Activated effector memory CD4-positive, alpha-beta T cell treated with Interleukin-2 at 50 U/mL for 16 hours (primary cell): Measurements from ENCODE around the gene CASTOR2.
A peak's percentile ranks its signal among the peaks of the same experiment; 100 is the strongest.
"Not testable (repeated sequence)": the region's sequence is repeated elsewhere in the genome, so short reads cannot be mapped to it uniquely, and the experiment has no call there.

Experiments
- DNase-seq: peaks from one replicate; pipeline ENCODE4 v3.0.0-alpha.2; 2020

CASTOR2 gene

GRCh38 chr7:74964511-74965119, at the start of gene CASTOR2:
Gene CASTOR2, plus strand, starts transcription at chr7:74964705. Its CDS starts 281 bp downstream, at chr7:74964986.
- peak; percentile 77 for DNase-seq

DNA sequence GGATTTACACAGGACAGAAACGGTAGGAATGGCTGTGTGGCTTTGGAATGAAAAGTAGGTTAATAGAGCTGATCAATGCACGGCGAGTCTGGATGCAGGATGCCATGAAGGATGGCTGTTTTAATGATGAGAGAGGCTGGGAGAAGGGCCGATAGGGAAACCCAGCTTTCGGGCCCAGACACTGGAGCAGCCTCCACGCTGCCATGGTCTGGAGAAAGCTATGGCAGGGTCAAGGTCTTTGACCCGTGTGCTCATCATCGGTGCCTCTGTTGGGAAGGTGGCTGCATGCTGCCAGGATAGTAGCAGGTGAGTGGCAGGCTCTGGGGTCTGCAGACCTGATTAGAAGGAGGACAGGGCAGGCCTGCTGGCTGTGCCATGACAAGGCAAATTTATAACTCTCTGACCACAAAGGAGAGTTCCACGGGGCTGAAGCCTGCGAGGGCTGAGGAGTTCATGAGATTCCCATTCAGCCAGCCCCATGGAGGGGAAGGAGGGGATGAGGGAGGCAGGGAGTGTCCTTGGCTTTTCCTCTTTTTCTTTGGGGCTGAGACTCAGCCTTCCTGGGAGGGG, 42.1 kb upstream of the CASTOR2 start:
- not testable (repeated sequence) for DNase-seq

DNA sequence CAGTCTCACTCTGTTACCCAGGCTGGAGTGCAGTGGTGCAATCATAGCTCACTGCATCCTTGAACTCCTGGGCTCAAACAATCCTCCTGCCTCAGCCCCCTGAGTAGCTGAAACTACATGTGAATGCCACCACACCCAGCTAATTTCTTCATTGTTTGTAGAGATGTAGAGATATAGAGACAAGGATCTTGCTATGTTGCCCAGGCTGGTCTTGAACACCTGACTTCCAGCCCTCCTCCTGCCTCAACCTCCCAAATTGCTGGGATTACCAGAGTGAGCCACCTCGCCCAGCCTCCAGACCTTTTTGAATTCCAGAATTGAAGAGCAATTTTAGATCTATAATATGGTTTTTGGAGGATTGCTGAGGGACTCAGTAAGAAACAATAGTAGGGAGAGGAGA, 40.9 kb upstream of the CASTOR2 start:
- not testable (repeated sequence) for DNase-seq

GRCh38 chr7:74926968-74927367, 37.5 kb upstream of the CASTOR2 start:
- DNase-seq, result not testable (repeated sequence)

DNA sequence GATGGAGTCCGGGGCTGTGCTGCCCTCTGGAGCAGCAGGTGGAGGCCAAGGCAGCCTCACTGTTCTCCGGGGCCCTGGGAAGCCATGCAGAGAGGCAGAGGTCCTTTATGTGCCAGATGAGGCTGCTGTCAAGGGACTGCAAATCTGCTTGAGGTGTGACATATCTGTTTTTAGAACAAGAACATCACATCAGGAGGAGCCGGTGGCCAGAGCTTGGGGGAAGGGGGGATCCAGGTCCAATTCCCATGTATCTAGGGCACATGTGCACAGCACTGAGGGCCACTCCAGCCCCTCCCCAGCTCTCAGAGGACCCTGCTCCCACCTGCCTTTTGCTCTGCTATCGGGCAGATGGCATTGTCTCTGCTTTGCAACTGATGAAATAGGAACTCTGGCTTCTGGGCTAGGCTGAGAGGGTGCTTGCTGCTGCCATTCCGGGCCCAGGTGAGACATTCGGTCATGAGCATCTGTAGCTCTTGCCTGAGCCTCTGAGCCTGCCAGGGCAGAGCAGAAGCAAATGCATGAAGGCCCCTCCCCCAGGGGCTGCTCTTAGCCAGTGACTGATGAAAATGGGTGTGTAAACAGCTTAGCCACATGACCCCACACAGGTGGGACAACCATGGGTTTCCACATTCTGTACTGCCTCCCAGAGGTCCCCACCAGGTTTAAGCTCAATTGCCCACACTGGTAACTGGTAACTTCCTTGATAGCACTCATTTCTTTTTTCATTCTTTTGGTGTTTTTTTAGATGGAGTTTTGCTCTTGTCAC, 32.8 kb upstream of the CASTOR2 start:
- not testable (repeated sequence) for DNase-seq

- not testable (repeated sequence) for DNase-seq
Measured at GRCh38 chr7:74939429-74939828, 25.1 kb upstream of the CASTOR2 start.

DNA sequence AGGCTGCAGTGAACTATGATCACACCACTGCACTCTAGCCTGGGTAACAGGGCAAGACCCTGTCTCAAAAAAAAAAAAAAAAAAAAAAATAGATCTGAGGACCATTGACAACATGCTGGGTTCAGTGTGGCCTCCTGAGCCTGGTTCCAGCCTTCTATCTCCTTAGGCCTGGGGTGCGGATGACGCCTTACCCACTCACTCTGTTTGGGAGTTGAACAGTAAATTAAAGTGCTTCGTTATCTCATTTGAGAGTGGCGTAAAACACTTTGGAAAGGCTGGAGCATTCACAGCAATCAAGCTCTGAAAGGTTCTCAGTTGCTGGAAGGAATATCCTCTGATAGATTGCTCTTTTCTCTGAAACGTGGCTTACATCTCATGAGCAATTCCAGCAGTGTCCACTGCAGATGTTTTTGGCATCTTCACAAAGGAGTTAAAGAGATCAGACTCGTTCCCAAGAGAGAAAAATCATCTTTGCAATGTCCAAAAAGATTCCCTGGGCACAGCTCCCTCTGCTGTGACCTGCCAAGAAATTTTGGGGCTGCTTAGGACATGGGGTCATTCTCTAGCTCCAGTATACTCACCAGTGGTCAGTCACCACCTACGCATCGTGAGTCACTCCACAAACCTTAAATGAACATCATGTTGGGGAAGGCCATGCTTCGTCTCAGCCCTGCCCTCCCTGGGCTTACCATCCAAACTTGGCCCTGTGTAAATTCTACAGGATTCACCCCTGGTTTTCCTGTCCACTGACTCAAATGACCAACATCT, 23.0 kb upstream of the CASTOR2 start:
- DNase-seq, result not testable (repeated sequence)

DNA sequence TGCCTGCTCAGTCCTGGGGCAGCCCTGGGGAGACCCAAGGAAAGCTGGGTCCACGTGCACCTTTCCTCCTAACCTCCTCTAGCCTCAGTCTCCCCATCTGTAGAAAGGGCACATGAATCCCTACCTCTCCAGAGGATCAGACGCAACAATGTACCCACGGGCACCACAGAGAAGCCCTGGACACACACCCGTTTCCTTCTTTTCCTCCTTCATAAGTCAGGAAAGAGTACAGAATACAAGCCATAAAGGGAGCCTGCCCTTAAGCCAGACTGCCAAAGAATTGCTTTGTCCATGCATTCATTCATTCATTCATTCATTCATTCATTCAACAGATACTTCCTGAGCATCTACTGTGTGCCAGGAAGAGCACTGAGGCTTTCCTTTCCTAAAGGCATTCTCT, 20.6 kb upstream of the CASTOR2 start:
- not testable (repeated sequence) for DNase-seq

GRCh38 chr7:74947741-74948140, 16.8 kb upstream of the CASTOR2 start:
- DNase-seq, result not testable (repeated sequence)

DNA sequence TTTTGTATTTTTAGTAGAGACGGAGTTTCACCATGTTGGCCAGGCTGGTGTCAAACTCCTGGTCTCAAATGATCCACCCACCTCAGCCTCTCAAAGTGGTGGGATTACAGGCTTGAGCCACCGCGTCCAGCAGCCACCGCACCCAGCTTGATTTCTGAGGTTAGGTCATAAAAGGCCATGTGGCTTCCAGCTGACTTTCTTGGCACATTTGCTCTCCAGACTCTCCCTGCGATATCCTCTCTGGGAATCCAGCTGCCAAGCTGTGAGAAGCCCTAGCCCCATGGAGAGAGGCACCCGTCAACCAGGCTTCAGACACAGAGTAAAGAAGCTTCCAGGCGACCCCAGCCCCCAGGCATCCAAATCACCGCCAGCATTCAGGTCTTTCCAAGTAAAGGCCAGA, 10.7 kb upstream of the CASTOR2 start:
- not testable (repeated sequence) for DNase-seq

DNA sequence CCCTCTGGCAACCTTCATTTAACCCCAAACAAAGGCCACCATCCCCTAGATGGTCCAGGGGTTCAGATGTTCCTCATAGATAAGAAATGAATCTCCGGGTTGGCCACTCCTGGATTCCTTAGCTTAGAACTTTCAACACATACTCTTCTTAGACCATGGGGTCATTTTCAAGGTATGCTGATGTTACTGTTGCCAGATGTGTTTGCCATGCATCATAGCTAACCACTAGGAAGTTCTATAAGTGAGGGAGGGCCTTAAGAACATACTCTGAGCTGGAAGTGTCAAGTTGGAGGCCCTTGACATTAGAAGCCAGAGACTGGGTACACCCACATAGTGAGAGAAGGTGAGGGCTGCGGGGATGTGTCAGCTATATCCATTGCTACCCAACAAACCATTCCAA, 6.2 kb upstream of the CASTOR2 start:
- not testable (repeated sequence) for DNase-seq

DNA sequence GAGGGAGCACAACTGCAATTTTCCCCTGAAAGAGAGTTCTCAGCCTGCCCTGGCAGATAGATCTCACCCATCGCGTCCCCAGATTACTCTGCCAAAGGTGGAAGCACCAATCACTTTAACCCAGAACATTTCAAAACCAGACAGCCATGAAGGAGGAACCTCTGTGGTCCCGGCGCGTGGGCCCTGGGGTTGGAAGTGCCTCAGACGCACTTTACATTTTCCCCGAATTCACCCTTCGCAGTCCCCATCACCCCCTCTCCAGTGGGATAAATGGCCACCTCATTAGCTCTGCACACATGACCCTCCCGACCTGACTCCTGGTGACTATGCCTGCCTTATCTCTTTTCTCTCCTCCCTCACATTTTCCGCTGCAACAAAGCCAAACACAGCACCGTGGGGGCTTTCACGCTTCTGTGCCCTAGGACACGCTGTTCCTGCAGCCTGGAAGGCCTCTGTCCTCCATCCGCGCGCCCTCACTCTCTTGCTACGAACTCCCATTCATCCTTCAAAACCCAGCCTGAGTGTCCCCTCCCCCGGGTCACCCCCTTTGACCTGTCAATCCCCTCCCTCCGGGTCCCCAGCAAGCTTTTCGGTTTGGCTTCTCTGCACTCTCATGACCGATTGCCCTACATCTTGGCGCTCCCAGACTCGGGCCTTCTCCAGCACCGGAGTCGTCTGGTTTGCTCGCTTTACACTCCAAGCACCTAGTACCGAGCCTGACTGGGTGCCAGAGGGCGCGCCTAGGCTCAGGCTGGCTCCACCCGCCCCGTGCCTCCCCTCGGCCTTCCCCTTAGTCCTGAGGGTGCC, 598 bp upstream of the CASTOR2 start:
- DNase-seq, result not testable (repeated sequence)

GRCh38 chr7:74966208-74966854, 1.8 kb downstream of the CASTOR2 start:
- DNase-seq, result not testable (repeated sequence)

DNA sequence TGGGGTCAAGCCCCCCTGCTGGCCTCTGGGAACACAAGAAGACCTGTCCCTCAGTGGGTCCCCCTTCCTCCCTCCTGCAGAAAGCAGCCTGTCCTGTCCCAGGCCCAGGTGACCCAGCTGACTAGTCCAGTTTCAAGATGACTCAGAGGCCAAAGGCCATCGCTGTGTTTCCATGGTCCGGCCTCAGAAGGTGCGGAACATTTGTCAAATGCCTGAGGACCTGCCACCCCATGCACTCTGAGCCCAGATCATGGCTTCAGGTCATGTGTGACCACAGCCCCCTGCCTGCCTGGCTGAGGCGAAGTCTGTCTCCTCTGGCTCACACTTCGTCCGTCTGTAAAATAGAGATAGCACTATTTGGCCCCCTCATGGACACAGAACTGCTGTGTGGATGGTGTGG, 2.4 kb downstream of the CASTOR2 start:
- DNase-seq, result not testable (repeated sequence)

GRCh38 chr7:74971431-74971830, 6.9 kb downstream of the CASTOR2 start:
- DNase-seq, result not testable (repeated sequence)

DNA sequence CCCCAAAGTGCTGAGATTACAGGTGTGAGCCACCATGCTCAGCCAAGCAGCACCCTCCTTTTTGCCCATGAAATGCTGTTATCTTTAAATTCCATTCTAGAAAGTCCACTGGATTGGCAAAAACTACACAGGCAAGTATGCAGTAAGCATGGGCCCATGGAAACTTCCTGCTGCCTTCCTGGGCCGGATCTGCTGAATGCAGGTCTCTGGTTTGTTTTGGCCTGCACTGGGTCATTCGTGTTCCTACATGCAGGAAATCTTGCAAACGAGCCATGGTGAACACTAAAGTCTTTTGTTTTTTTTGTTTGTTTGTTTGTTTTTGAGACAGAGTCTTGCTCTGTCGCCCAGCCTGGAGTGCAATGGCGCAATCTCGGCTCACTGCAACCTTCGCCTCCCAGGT, 7.9 kb downstream of the CASTOR2 start:
- DNase-seq, result not testable (repeated sequence)

- DNase-seq, result not testable (repeated sequence)
Measured at GRCh38 chr7:74975959-74976358, 11.5 kb downstream of the CASTOR2 start.

- DNase-seq, result not testable (repeated sequence)
Measured at GRCh38 chr7:74977523-74977922, 13.0 kb downstream of the CASTOR2 start.

- DNase-seq, result not testable (repeated sequence)
Measured at GRCh38 chr7:74988436-74988835, 23.9 kb downstream of the CASTOR2 start.

- no peak for DNase-seq
Measured at GRCh38 chr7:74993121-74993520, 28.6 kb downstream of the CASTOR2 start.

- not testable (repeated sequence) for DNase-seq
Measured at GRCh38 chr7:74994869-74995543, 30.5 kb downstream of the CASTOR2 start.
